ENCODE data around the gene TCF19. TPM values are rescaled to one million over a fixed set of nuclear protein-coding genes. Genes with fewer than 3 reads are reported as not detected.

TCF19 gene
- total and polyA plus RNA-seq, 10 of the 15 experiments (the other 5 are each of a cell fraction or from before 2014, with no cell fraction given): 7.7 to 103 (median 53.3) TPM

DNA sequence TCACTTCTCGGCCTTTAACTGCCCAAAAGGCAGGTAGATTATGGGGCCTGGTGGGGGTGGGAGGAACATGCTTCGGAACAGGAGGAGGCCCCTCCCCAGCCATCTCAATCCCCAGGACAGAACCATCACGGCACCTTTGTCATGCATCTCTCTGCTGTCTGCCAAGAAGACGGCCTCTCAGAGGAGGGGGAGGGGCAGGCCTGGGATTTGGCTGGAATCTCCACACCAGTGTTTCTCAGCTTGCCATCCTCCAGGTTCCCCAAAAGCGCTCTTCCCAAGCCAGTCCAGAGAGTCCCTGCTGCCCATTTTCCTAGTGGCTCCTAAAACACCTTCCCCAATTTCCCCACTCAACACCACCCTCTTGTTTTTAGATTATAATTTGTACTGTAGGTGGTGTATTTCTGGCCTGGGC lies 14.6 kb downstream of the TCF19 start:
- no peak overlapping the region for H3K9ac ChIP-seq (ENCODE audit: control insufficient read depth, insufficient read depth, low read length)
- in situ Hi-C loops (cut with MboI): no loop called here
- H3K36me3 ChIP-seq (ENCODE audit: control insufficient read depth in 2 of 2, insufficient read depth in 2 of 2, low read length in 1 of 2): 0 out of 4 replicates have a peak, but pooled peaks cover 0 to 2% of the 10 kb centered on the region in 2 experiments
- WGBS (ENCODE audit: insufficient coverage, insufficient replicate concordance, low lambda C conversion rate, missing lambda C conversion rate): 70% methylated on average over 5 of the region's 5 CpGs
- no peak overlapping the region for H3K27ac ChIP-seq (ENCODE audit: control insufficient read depth, insufficient read depth)
- H4K20me1 ChIP-seq (ENCODE audit: control insufficient read depth, insufficient read depth): no peaks in the 10 kb centered on the region
- ATAC-seq: no peak
- ChIA-PET POLR2A (no interaction called here), SMC1A (ENCODE audit: uncharacterized antibody, unreplicated experiment) (interaction anchor here (0.9 kb wide), 1 partner anchor 19 kb away, joined by 3 read pairs; no protein-coding TSS in a partner anchor), CTCF (no interaction called here), RAD21 (ENCODE audit: unreplicated experiment) (no interaction called here)
- intact Hi-C loops (cut with micrococcal nuclease; ENCODE audit: unreplicated experiment): no loop called here
- no peak overlapping the region for H2AFZ ChIP-seq (ENCODE audit: control insufficient read depth, low read depth, low read length)
- BruUV-seq (replicated peaks): no TSS peak
- H3K79me2 ChIP-seq (ENCODE audit: control insufficient read depth, insufficient read depth, low read length): no peaks in the 10 kb centered on the region
- no peak for FAIRE-seq
- H3K4me1 ChIP-seq (ENCODE audit: control insufficient read depth, insufficient read depth, low read length): peaks cover under 1% of the 10 kb centered on the region
- no peak overlapping the region for H3K4me3 ChIP-seq
- H3K4me2 ChIP-seq (ENCODE audit: control insufficient read depth, insufficient read depth): no peak overlapping the region
- H3K9me3 ChIP-seq (replicated peaks; ENCODE audit: control insufficient read depth, insufficient read depth, low read length): no peaks in the 10 kb centered on the region
- no peaks in the 10 kb centered on the region for H3K27me3 ChIP-seq (replicated peaks in 1 of 2; ENCODE audit: control insufficient read depth in 2 of 2, insufficient read depth in 2 of 2, low read length in 1 of 2)
- DNase-seq (ENCODE audit: low read depth, low spot score): no peak
- no peak for TF ChIP-seq BHLHE40 (IDR thresholded peaks at IDR 0.05; ENCODE audit: borderline replicate concordance in 1 of 2, low read depth in 2 of 2, low read length in 1 of 2)
- TF ChIP-seq, protein P1, sequence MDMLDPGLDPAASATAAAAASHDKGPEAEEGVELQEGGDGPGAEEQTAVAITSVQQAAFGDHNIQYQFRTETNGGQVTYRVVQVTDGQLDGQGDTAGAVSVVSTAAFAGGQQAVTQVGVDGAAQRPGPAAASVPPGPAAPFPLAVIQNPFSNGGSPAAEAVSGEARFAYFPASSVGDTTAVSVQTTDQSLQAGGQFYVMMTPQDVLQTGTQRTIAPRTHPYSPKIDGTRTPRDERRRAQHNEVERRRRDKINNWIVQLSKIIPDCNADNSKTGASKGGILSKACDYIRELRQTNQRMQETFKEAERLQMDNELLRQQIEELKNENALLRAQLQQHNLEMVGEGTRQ (IDR thresholded peaks at IDR 0.05; ENCODE audit: borderline replicate concordance, low read depth, low read length): no peak
- TF ChIP-seq NR2F1 (conservative IDR thresholded peaks at IDR 0.05): no peak
- no peak for TF ChIP-seq CBFB (IDR thresholded peaks at IDR 0.05; ENCODE audit: low read depth)
- no peak for TF ChIP-seq CREB1 (IDR thresholded peaks at IDR 0.05; ENCODE audit: low read depth)
- no peak for TF ChIP-seq CBX5 (IDR thresholded peaks at IDR 0.05; ENCODE audit: low read depth)
- TF ChIP-seq SMAD1 (IDR thresholded peaks at IDR 0.05; ENCODE audit: low read depth, partially characterized antibody): no peak
- TF ChIP-seq ETV6 (conservative IDR thresholded peaks at IDR 0.05 in 1 of 2, IDR thresholded peaks at IDR 0.05 in 1 of 2; ENCODE audit: borderline replicate concordance in 1 of 2, low read depth in 1 of 2): no peak
- TF ChIP-seq, protein P2, sequence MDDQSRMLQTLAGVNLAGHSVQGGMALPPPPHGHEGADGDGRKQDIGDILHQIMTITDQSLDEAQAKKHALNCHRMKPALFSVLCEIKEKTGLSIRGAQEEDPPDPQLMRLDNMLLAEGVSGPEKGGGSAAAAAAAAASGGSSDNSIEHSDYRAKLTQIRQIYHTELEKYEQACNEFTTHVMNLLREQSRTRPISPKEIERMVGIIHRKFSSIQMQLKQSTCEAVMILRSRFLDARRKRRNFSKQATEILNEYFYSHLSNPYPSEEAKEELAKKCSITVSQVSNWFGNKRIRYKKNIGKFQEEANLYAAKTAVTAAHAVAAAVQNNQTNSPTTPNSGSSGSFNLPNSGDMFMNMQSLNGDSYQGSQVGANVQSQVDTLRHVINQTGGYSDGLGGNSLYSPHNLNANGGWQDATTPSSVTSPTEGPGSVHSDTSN (IDR thresholded peaks at IDR 0.05; ENCODE audit: insufficient replicate concordance, low read depth, low read length): no peak
- no peak for TF ChIP-seq HCFC1 (IDR thresholded peaks at IDR 0.05; ENCODE audit: low read length)
- no peak for TF ChIP-seq TCF3 (IDR thresholded peaks at IDR 0.05; ENCODE audit: borderline replicate concordance, insufficient read depth, low read depth, low read length)
- no peak for TF ChIP-seq NFYB (IDR thresholded peaks at IDR 0.05; ENCODE audit: insufficient read depth, low read depth, low read length)

Data from GM12878 (cell line).